Suprapubic skin (tissue), 3 donors: ENCODE data around the gene SEL1L.

Experiments
- CTCF ChIP-seq, 2 donors: fragments of 200-600 bp in 1 of 2; fragments of 450-650 bp in 1 of 2; sonication (generic) in 1 of 2; IDR thresholded peaks; one replicate each; pipeline ENCODE4 v1.5.1; 2016 to 2019; ENCODE audit warnings: antibody characterized with exemption in 2 of 2, mild to moderate bottlenecking in 1 of 2, moderate library complexity in 1 of 2
- EP300 ChIP-seq: sonication (generic); formaldehyde crosslinking; IDR thresholded peaks from one replicate; pipeline ENCODE4 v1.6.1; 2017; ENCODE audit warnings: antibody characterized with exemption
- POLR2A ChIP-seq, 2 donors: fragments of 450-650 bp; IDR thresholded peaks; one replicate each; pipeline ENCODE4 v1.6.1; 2017; ENCODE audit warnings: antibody characterized with exemption in 2 of 2, mild to moderate bottlenecking in 2 of 2, moderate library complexity in 2 of 2

GRCh38 chr14:81474148-81474492 lies 59.5 kb downstream of the SEL1L start:
- TF ChIP-seq CTCF (IDR thresholded peaks at IDR 0.05): no peak
- TF ChIP-seq POLR2A (IDR thresholded peaks at IDR 0.05): no peak
- no peak for TF ChIP-seq EP300
